Heart right ventricle (tissue), 16 donors: ENCODE results near the gene OR2AK2. TPM values are rescaled to one million over a fixed set of nuclear protein-coding genes. Genes with fewer than 3 reads are reported as not detected.

Source experiments
- ATAC-seq, 8 donors: fragments of 200-7000 bp; cut with Tn5 transposase; one replicate each; pipeline ENCODE4 v1.9.1; 2020; ENCODE audit warnings: mild to moderate bottlenecking in 8 of 8, moderate library complexity in 8 of 8, moderate number of reproducible peaks in 1 of 8
- DNase-seq, 2 donors: peaks; one replicate each; pipeline ENCODE4 v3.0.0-alpha.2; 2020
- H3K27ac ChIP-seq, 10 donors: fragments of 200-600 bp; sonication (generic) in 2 of 10; one replicate each; pipeline versions ENCODE4 v1.5.0 to v1.8.0; 2020 to 2022; ENCODE audit warnings: mild to moderate bottlenecking in 3 of 10
- H3K27me3 ChIP-seq, 7 donors: fragments of 200-600 bp; one replicate each; pipeline ENCODE4 v1.8.0; 2021 to 2022; ENCODE audit warnings: mild to moderate bottlenecking in 2 of 7
- H3K36me3 ChIP-seq, 9 donors: fragments of 200-600 bp; sonication (generic) in 1 of 9; one replicate each; pipeline versions ENCODE4 v1.5.0 to v1.8.0; 2020 to 2022; ENCODE audit warnings: mild to moderate bottlenecking in 2 of 9
- H3K4me1 ChIP-seq, 9 donors: fragments of 200-600 bp; sonication (generic) in 1 of 9; one replicate each; pipeline versions ENCODE4 v1.5.0 to v1.8.0; 2020 to 2022; ENCODE audit warnings: mild to moderate bottlenecking in 4 of 9
- H3K4me3 ChIP-seq, 10 donors: fragments of 200-600 bp; sonication (generic) in 2 of 10; one replicate each; pipeline versions ENCODE4 v1.5.0 to v1.8.0; 2020 to 2022; ENCODE audit warnings: mild to moderate bottlenecking in 7 of 10, moderate library complexity in 2 of 10
- H3K9me3 ChIP-seq, 11 donors: fragments of 200-600 bp in 10 of 11; sonication (generic) in 2 of 11; one replicate each; pipeline versions ENCODE4 v1.5.0 to v1.8.0; 2013 to 2022; ENCODE audit warnings: mild to moderate bottlenecking in 2 of 11, control low read depth in 1 of 11, moderate library complexity in 1 of 11
- WGBS, 2 donors: extraction: QIAGEN DNeasy Blood & Tissue Kit; methylation state at CpG; one replicate each; pipeline ENCODE4 v1.1.7; 2013; ENCODE audit warnings: inconsistent platforms in 1 of 2; 5-methylcytosine and 5-hydroxymethylcytosine counted together
- intact Hi-C, 10 donors: fragments of 100-400 bp; cut with DNase I; formaldehyde crosslinking; loops; one replicate each; pipeline versions ENCODE4 v1.11.1 to v1.14.2; 2022
- polyA plus RNA-seq, 2 donors: library from polyadenylated mRNA; stranded (reverse); fragments of 200-250 nt; gene quantifications; one replicate each; pipeline ENCODE4 v1.2.3, GENCODE V29; 2013
- total RNA-seq, 10 donors: library from RNA; stranded (reverse); fragmentation: NEBNext Ultra II Directional in 3 of 10; extraction: Animal tissue kit (Norgen Biotek cat#: 25700) in 3 of 10; gene quantifications; one replicate each; pipeline versions ENCODE4 v1.2.1 to v1.2.4, GENCODE V29; 2021 to 2023
- TF ChIP-seq, protein P1 (sequence below), 9 donors: fragments of 200-600 bp; sonication (generic) in 2 of 9; IDR thresholded peaks; one replicate each; pipeline versions ENCODE4 v1.5.0 to v1.8.0; 2021 to 2022; ENCODE audit warnings: antibody characterized with exemption in 9 of 9, mild to moderate bottlenecking in 5 of 9, moderate library complexity in 1 of 9
- donor health status: Arrhythmogenic right ventricular cardiomyopathy.
- donor health status: ischemic (EF 13 %, LVEDD 7.1; RV severe dilation, severe dysfunction).
- donor health status: healthy with polysubstance abuse.
- donor health status: DM: no; HTN: yes; CAD: no.
- donor health status: DM: no; HTN: no; CAD: no.
- donor health status: ischemic (EF 25% LVEDD 6.9; RV normal size, moderate dysfunction).
- donor health status: ischemic (EF 25% LVEDD 5.7; RV mildly dilated, moderate dysfunction).
- donor health status: healthy.
- donor health status: DM: yes; HTN: yes; CAD: no.
- donor health status: Ischemic cardiomyopathy.
- donor health status: ischemic (EF 35%, LVEDD 5.7; RV mildly dilated, moderate dysfunction).
- donor health status: nonischemic (EF 11% LVEDD 7.7; RV severe dilation, severe dysfunction).
- donor health status: DM: yes; HTN: yes; CAD: no.
- donor health status: PGD.
- donor health status: ischemic (EF 29% LVEDD 5.4; RV normal size, mild dysfunction).
- donor health status: nonischemic (EF 23%, LVEDD 6.1; RV moderate dilation, normal function).

The OR2AK2 gene
- total and polyA plus RNA-seq, 12 donors: not detected

DNA sequence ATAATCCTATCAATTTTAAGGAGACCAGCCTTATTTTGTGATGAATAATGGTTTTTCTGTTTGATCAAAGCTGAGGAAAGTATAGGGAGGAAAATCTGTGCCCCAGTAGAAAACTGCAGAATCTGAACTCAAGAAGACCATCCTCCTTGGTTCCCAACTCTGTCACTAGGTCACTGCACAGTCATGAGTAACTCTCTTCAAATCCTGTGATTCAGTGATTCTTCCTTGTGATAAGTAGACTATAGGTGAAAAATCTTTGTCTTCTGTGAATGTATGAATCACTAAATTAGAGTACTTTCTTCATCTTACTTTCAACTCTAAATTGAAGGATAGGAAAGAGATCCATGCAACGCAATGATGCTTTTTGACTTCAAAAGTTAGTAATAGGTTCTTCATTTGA lies 35.1 kb downstream of the OR2AK2 start:
- TF ChIP-seq, protein P1, sequence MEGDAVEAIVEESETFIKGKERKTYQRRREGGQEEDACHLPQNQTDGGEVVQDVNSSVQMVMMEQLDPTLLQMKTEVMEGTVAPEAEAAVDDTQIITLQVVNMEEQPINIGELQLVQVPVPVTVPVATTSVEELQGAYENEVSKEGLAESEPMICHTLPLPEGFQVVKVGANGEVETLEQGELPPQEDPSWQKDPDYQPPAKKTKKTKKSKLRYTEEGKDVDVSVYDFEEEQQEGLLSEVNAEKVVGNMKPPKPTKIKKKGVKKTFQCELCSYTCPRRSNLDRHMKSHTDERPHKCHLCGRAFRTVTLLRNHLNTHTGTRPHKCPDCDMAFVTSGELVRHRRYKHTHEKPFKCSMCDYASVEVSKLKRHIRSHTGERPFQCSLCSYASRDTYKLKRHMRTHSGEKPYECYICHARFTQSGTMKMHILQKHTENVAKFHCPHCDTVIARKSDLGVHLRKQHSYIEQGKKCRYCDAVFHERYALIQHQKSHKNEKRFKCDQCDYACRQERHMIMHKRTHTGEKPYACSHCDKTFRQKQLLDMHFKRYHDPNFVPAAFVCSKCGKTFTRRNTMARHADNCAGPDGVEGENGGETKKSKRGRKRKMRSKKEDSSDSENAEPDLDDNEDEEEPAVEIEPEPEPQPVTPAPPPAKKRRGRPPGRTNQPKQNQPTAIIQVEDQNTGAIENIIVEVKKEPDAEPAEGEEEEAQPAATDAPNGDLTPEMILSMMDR (IDR thresholded peaks at IDR 0.05): no peak
- no peak for ATAC-seq
- WGBS, 2 donors: 82 to 90% methylated on average over 1 of the region's 1 CpG
- intact Hi-C loops: no loop called here
- no peaks in the 10 kb centered on the region for H3K9me3 ChIP-seq
- DNase-seq: no peak
- H3K27ac ChIP-seq: no peak overlapping the region
- H3K4me3 ChIP-seq: no peak overlapping the region
- H3K4me1 ChIP-seq: no peaks in the 10 kb centered on the region
- H3K36me3 ChIP-seq: no peaks in the 10 kb centered on the region
- no peaks in the 10 kb centered on the region for H3K27me3 ChIP-seq

DNA sequence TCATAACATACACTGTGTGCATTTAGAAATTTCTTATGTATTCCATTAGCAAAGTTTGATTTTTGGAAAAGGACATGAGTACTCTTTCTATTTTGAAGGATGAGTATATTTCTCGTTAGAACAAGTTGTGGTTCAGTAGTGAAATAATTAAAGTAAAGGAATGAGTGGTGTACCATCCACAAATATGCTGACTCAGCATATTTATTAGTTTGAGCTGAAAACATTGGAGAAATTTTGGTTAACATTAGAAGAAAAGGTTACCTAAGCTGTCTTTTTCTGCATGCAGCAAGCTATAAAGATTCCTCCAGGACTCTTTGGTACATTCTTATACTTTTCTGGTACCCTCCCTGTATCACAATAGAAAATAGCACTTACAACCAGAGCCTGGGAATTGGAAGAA lies 42.7 kb downstream of the OR2AK2 start:
- ATAC-seq: no peak
- 48 to 51% methylated on average over 1 of the region's 1 CpG for WGBS, 2 donors
- Histone ChIP-seq H3K4me3 (no peak overlapping the region), H3K9me3 (peaks cover 0 to 59% (median 17%) of the 10 kb centered on the region in 11 donors), H3K36me3 (no peaks in the 10 kb centered on the region), H3K4me1 (no peaks in the 10 kb centered on the region), H3K27ac (no peak overlapping the region), H3K27me3 (no peaks in the 10 kb centered on the region)
- TF ChIP-seq, protein P1 (IDR thresholded peaks at IDR 0.05): no peak
- no peak for DNase-seq
- intact Hi-C loops: no loop called here

DNA sequence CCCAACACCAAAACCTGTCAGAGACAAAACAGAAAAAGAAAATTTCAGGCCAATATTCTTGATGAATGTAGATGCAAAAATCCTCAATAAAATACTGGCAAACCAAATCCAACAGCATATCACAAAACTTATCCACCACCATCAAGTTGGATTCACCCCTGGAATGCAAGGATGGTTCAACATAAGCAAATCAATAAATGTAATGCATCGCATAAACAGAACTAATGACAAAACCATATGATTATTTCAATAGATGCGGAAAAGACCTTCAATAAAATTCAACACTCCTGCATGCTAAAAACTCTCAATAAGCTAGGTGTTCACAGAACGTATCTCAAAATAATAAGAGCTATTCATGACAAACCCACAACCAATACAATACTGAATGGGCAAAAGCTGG lies 44.6 kb downstream of the OR2AK2 start:
- DNase-seq: no peak
- intact Hi-C loops: no loop called here
- 79 to 82% methylated on average over 3 of the region's 3 CpGs for WGBS, 2 donors

DNA sequence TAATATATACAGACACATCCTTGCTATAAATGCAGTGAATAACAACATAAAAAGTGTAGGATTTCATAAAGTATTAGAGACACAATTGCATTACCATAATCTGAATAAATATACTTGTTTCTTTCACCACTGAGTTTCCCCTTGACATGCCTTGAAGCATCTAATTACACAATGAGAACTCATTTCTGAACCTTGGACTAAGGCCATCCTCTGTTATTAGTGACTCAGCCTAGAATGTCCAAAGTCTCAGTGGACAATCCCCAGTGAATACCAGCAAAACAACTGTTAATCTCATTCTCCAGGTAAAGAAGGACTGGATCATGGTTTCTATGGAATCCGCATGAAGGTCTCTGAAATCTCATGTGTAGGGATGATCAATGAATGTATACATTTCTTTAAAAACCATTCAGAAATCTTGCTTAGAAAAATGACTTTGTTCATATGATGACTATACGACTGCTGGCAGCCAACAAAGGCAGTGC lies 48.2 kb downstream of the OR2AK2 start, which contains the start of gene OR2L5:
TSS of gene OR2L5 (plus strand) at position 432 of the 482 bp plus-strand sequence. CDS start 8,288 bp downstream, outside the sequence.
- TF ChIP-seq, protein P1 (IDR thresholded peaks at IDR 0.05): no peak
- Histone ChIP-seq H3K4me3 (no peak within 1 kb of the TSS), H3K4me1 (no peaks in the 10 kb centered on the region), H3K27ac (no peak within 1 kb of the TSS), H3K36me3 (no peaks in the 10 kb centered on the region), H3K27me3 (no peaks in the 10 kb centered on the region), H3K9me3 (peaks cover 0 to 60% (median 17%) of the 10 kb centered on the region in 11 donors)
- no peak for ATAC-seq
- WGBS, 2 donors: 87 to 90% methylated on average over 2 of the region's 2 CpGs
- intact Hi-C loops: no loop called here
- DNase-seq: no peak

More for the DNA sequence above, 44.6 kb downstream of the OR2AK2 start:
- H3K4me3 ChIP-seq: no peak overlapping the region
- H3K36me3 ChIP-seq: no peaks in the 10 kb centered on the region
- TF ChIP-seq, protein P1 (IDR thresholded peaks at IDR 0.05): no peak
- no peaks in the 10 kb centered on the region for H3K27me3 ChIP-seq
- H3K27ac ChIP-seq: no peak overlapping the region
- H3K9me3 ChIP-seq: peaks cover 0 to 59% (median 17%) of the 10 kb centered on the region in 11 donors
- ATAC-seq: no peak
- no peaks in the 10 kb centered on the region for H3K4me1 ChIP-seq
